A673 (cell line): ENCODE data around the gene WDR5B. TPM values are rescaled to one million over a fixed set of nuclear protein-coding genes. Genes with fewer than 3 reads are reported as not detected.
"Not testable (repeated sequence)": the region's sequence is repeated elsewhere in the genome, so short reads cannot be mapped to it uniquely, and the experiment has no call there.

Experiments used
- BruUV-seq: library from RNA; stranded (reverse); fragments of 400-500 nt; replicated peaks from 2 replicates; lab custom pipeline; 2021; lab: Mats Ljungman, UMichigan
- CTCF ChIA-PET: fragments of 300-600 bp; sonication (Branson Sonifier 250); formaldehyde crosslinking; loops from one replicate; lab custom pipeline; 2022; ENCODE audit warnings: antibody characterized with exemption; lab: Charles Lee
- POLR2A ChIA-PET: fragments of 300-600 bp; sonication (Branson Sonifier 250); formaldehyde crosslinking; loops from one replicate; lab custom pipeline; 2022; ENCODE audit warnings: antibody characterized with exemption; ENCODE audit not compliant: low non-redundant PET; lab: Charles Lee
- DNase-seq: peaks from one replicate; pipeline ENCODE4 v3.0.0-alpha.2; 2015; ENCODE audit warnings: low spot score
- H3K27ac ChIP-seq: fragments of 200-600 bp; sonication (generic); 2 replicates; pipeline ENCODE4 v1.5.1; 2016; ENCODE audit warnings: mixed run types, low read depth, mild to moderate bottlenecking, mixed read lengths, antibody characterized with exemption, low read length; ENCODE audit not compliant: poor library complexity, severe bottlenecking
- H3K27me3 ChIP-seq: fragments of 200-600 bp; sonication (generic); replicated peaks from 2 replicates; pipeline ENCODE4 v1.6.1; 2017; ENCODE audit warnings: mixed run types, low read depth, mild to moderate bottlenecking, mixed read lengths, antibody characterized with exemption, low read length; ENCODE audit not compliant: insufficient read depth, poor library complexity
- H3K36me3 ChIP-seq: fragments of 200-600 bp; sonication (generic); 2 replicates; pipeline ENCODE4 v1.6.1; 2016; ENCODE audit warnings: mixed run types, mild to moderate bottlenecking, mixed read lengths, antibody characterized with exemption, low read length; ENCODE audit not compliant: insufficient read depth, poor library complexity, severe bottlenecking
- H3K4me1 ChIP-seq: fragments of 200-600 bp; sonication (generic); 2 replicates; pipeline ENCODE4 v1.6.1; 2017; ENCODE audit warnings: mixed run types, mild to moderate bottlenecking, mixed read lengths, antibody characterized with exemption, low read length; ENCODE audit not compliant: insufficient read depth, poor library complexity, severe bottlenecking
- H3K4me3 ChIP-seq: fragments of 200-600 bp; sonication (generic); 2 replicates; pipeline ENCODE4 v1.5.1; 2016; ENCODE audit warnings: low read depth, mixed run types, mild to moderate bottlenecking, mixed read lengths, low read length; ENCODE audit not compliant: poor library complexity, severe bottlenecking
- H3K9me3 ChIP-seq: fragments of 200-600 bp; sonication (generic); 2 replicates; pipeline ENCODE4 v1.6.1; 2016; ENCODE audit warnings: mixed run types, low read depth, mild to moderate bottlenecking, mixed read lengths, antibody characterized with exemption, low read length; ENCODE audit not compliant: poor library complexity, severe bottlenecking
- EZH2 ChIP-seq: fragments of 200-600 bp; sonication (generic); IDR thresholded peaks from 2 replicates; pipeline ENCODE4 v1.6.1; 2017; ENCODE audit warnings: borderline replicate concordance, low read depth, mild to moderate bottlenecking, mixed read lengths, antibody characterized with exemption, low read length; ENCODE audit not compliant: poor library complexity, severe bottlenecking
- intact Hi-C: fragments of 100-400 bp; cut with micrococcal nuclease; formaldehyde crosslinking; loops from one replicate; pipeline ENCODE4 v1.10.0; 2022; ENCODE audit not compliant: unreplicated experiment
- total RNA-seq: library from RNA; stranded (reverse); gene quantifications from 2 replicates; pipeline ENCODE4 v1.2.3, GENCODE V29; 2021
- TF ChIP-seq, protein P1 (sequence below): fragments of 300-800, 200-600 bp; sonication (generic); conservative IDR thresholded peaks from 2 replicates; pipeline ENCODE4 v1.5.1; 2017; ENCODE audit warnings: low read depth, mild to moderate bottlenecking, antibody characterized with exemption, low read length, moderate library complexity, mixed read lengths

The WDR5B gene
- total RNA-seq, 1 experiment from 2014 or later: 4.6 TPM

- TF ChIP-seq, protein P1, sequence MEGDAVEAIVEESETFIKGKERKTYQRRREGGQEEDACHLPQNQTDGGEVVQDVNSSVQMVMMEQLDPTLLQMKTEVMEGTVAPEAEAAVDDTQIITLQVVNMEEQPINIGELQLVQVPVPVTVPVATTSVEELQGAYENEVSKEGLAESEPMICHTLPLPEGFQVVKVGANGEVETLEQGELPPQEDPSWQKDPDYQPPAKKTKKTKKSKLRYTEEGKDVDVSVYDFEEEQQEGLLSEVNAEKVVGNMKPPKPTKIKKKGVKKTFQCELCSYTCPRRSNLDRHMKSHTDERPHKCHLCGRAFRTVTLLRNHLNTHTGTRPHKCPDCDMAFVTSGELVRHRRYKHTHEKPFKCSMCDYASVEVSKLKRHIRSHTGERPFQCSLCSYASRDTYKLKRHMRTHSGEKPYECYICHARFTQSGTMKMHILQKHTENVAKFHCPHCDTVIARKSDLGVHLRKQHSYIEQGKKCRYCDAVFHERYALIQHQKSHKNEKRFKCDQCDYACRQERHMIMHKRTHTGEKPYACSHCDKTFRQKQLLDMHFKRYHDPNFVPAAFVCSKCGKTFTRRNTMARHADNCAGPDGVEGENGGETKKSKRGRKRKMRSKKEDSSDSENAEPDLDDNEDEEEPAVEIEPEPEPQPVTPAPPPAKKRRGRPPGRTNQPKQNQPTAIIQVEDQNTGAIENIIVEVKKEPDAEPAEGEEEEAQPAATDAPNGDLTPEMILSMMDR: no peak
- no peak for TF ChIP-seq EZH2
- peaks cover 19% of the 10 kb centered on the region for H3K36me3 ChIP-seq
- H3K4me1 ChIP-seq: no peaks in the 10 kb centered on the region
- no peak for DNase-seq
- CTCF ChIA-PET: no interaction called here
- POLR2A ChIA-PET: no interaction called here
- no peaks in the 10 kb centered on the region for H3K27me3 ChIP-seq
- no peaks in the 10 kb centered on the region for H3K9me3 ChIP-seq
- no peak overlapping the region for H3K4me3 ChIP-seq
- H3K27ac ChIP-seq: no peak overlapping the region
- BruUV-seq: no TSS peak
- intact Hi-C loops: no loop called here
Measured at GRCh38 chr3:122374034-122374433, 41.8 kb downstream of the WDR5B start.

GRCh38 chr3:122366379-122366749 is 49.5 kb downstream of the WDR5B start:
- Histone ChIP-seq H3K9me3 (no peaks in the 10 kb centered on the region), H3K27ac (no peak overlapping the region), H3K4me1 (no peaks in the 10 kb centered on the region), H3K27me3 (no peaks in the 10 kb centered on the region), H3K4me3 (no peak overlapping the region), H3K36me3 (peaks cover 40% of the 10 kb centered on the region)
- ChIA-PET POLR2A (no interaction called here), CTCF (no interaction called here)
- DNase-seq: no peak
- BruUV-seq: no TSS peak
- intact Hi-C loops: no loop called here
- TF ChIP-seq, protein P1: no peak
- no peak for TF ChIP-seq EZH2

DNA sequence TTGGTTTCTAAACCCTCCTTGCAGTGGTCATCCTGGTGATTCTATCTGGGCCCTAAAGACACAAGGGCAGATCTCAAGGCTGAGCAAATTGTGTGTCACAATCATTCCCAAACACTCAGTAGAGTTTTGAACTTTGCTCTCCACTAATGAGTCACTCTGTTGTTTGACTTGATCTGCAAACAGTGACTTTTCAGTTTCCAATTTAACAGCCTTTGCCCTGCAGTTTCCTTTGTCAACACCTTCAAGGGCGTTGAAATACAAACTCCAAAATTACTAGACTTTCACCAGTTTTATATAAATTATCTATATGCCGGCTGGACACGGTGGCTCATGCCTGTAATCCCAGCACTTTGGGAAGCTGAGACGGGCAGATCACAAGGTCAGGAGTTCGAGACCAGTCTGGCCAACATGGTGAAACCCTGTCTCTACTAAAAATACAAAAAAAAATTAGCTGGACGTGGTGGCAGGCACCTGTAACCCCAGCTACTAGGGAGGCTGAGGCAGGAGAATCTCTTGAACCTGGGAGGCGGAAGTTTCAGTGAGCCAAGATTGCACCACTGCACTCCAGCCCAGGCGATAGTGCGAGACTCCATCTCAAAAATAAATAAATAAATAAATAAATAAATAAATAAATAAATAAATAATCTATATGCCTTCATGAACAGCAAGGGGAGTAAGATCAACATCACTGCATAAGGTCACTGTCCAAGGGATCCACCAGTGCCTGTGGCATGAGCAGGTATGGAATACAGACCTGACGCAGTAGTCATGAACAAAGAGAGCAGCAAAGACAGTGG is 50.1 kb downstream of the WDR5B start:
- H3K9me3 ChIP-seq, BruUV-seq, intact Hi-C loops, CTCF ChIA-PET, H3K4me3 ChIP-seq, POLR2A ChIA-PET, DNase-seq, H3K27me3 ChIP-seq, H3K27ac ChIP-seq, H3K4me1 ChIP-seq: not testable (repeated sequence)
- H3K36me3 ChIP-seq: peaks cover 36% of the 10 kb centered on the region

DNA sequence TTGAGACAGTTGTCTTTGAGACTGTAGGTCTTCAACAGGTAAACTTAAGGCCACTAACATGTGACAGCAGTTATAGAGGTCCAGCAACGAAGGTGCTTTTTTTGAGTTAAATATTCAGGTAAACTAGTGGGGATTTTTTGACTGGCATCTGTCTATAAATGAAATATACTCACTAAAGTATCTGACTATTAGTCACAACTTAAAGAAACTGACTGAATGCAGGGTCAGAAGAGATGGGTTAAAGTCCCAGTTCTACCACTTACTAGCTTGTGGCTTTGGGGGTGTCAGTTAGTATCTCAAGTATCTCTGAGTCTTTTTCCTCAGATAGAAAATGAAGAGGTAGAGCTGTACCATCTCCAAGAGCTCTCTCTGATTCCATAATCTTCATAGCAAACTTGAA is 50.8 kb downstream of the WDR5B start:
- Histone ChIP-seq H3K4me3 (no peak overlapping the region), H3K27ac (no peak overlapping the region), H3K9me3 (no peaks in the 10 kb centered on the region), H3K36me3 (peaks cover 29% of the 10 kb centered on the region), H3K4me1 (no peaks in the 10 kb centered on the region), H3K27me3 (no peaks in the 10 kb centered on the region)
- intact Hi-C loops: no loop called here
- BruUV-seq: no TSS peak
- no peak for DNase-seq
- TF ChIP-seq, protein P1: no peak
- TF ChIP-seq EZH2: no peak
- CTCF ChIA-PET: no interaction called here
- POLR2A ChIA-PET: no interaction called here
